Measurements from ENCODE around the gene CYP2D6. TPM values are rescaled to one million over a fixed set of nuclear protein-coding genes. Genes with fewer than 3 reads are reported as not detected.
"Not testable (repeated sequence)": the region's sequence is repeated elsewhere in the genome, so short reads cannot be mapped to it uniquely, and the experiment has no call there.

The CYP2D6 gene
- total RNA-seq, 1 experiment from 2014 or later: 2.7 TPM

- no TSS peak for BruUV-seq (replicated peaks)
- no peak for ATAC-seq
- no peak overlapping the region for H3K4me3 ChIP-seq (ENCODE audit: low read depth in 2 of 2, low read length in 2 of 2)
- ChIA-PET POLR2A (no interaction called here), CTCF (no interaction called here)
- no peaks in the 10 kb centered on the region for H3K36me3 ChIP-seq (ENCODE audit: control insufficient read depth, insufficient read depth, low read length)
- TF ChIP-seq SIN3A (IDR thresholded peaks at IDR 0.05; ENCODE audit: borderline replicate concordance, insufficient read depth, low read depth, low read length) (no peak), CTCF (IDR thresholded peaks at IDR 0.05) (no peak), REST (IDR thresholded peaks at IDR 0.05; ENCODE audit: insufficient read depth in 1 of 2, low read depth in 2 of 2, low read length in 1 of 2) (no peak), TCF7L2 (IDR thresholded peaks at IDR 0.05; ENCODE audit: low read depth, low read length) (no peak), POLR2AphosphoS5 (IDR thresholded peaks at IDR 0.05; ENCODE audit: low read depth, low read length) (no peak)
- DNase-seq (ENCODE audit: low read depth, low spot score): no peak
- no peak overlapping the region for H3K27ac ChIP-seq (ENCODE audit: low read length)
- H3K9me3 ChIP-seq (ENCODE audit: control insufficient read depth, insufficient read depth, low read depth, low read length): no peaks in the 10 kb centered on the region
- in situ Hi-C loops (cut with HindIII; ENCODE audit: low pct_unique_long_range_greater_than_20kb, low sequenced_read_pairs) (no loop called here), intact Hi-C loops (cut with micrococcal nuclease; ENCODE audit: unreplicated experiment) (no loop called here)
- H3K4me1 ChIP-seq (ENCODE audit: control insufficient read depth, insufficient read depth, low read length): no peaks in the 10 kb centered on the region
- no peaks in the 10 kb centered on the region for H3K27me3 ChIP-seq (ENCODE audit: control insufficient read depth, insufficient read depth, low read length)
These were observed 20.3 kb upstream of the CYP2D6 start for GRCh38 chr22:42150727-42151590.

GRCh38 chr22:42149798-42150197, 19.2 kb upstream of the CYP2D6 start:
- H3K4me1 ChIP-seq (ENCODE audit: control insufficient read depth, insufficient read depth, low read length); intact Hi-C loops (cut with micrococcal nuclease; ENCODE audit: unreplicated experiment); H3K27ac ChIP-seq (ENCODE audit: low read length); H3K9me3 ChIP-seq (ENCODE audit: control insufficient read depth, insufficient read depth, low read depth, low read length); BruUV-seq (replicated peaks); H3K4me3 ChIP-seq (ENCODE audit: low read depth in 2 of 2, low read length in 2 of 2); in situ Hi-C loops (cut with HindIII; ENCODE audit: low pct_unique_long_range_greater_than_20kb, low sequenced_read_pairs); POLR2A ChIA-PET; H3K27me3 ChIP-seq (ENCODE audit: control insufficient read depth, insufficient read depth, low read length); ATAC-seq; H3K36me3 ChIP-seq (ENCODE audit: control insufficient read depth, insufficient read depth, low read length); CTCF ChIA-PET; DNase-seq (ENCODE audit: low read depth, low spot score): not testable (repeated sequence)

GRCh38 chr22:42145175-42145574, 14.6 kb upstream of the CYP2D6 start:
- intact Hi-C loops (cut with micrococcal nuclease; ENCODE audit: unreplicated experiment) (no loop called here), in situ Hi-C loops (cut with HindIII; ENCODE audit: low pct_unique_long_range_greater_than_20kb, low sequenced_read_pairs) (no loop called here)
- Histone ChIP-seq H3K27me3 (ENCODE audit: control insufficient read depth, insufficient read depth, low read length) (no peaks in the 10 kb centered on the region), H3K27ac (ENCODE audit: low read length) (no peak overlapping the region), H3K4me1 (ENCODE audit: control insufficient read depth, insufficient read depth, low read length) (no peaks in the 10 kb centered on the region), H3K36me3 (ENCODE audit: control insufficient read depth, insufficient read depth, low read length) (no peaks in the 10 kb centered on the region), H3K9me3 (ENCODE audit: control insufficient read depth, insufficient read depth, low read depth, low read length) (no peaks in the 10 kb centered on the region), H3K4me3 (ENCODE audit: low read depth in 2 of 2, low read length in 2 of 2) (no peak overlapping the region)
- ChIA-PET CTCF (no interaction called here), POLR2A (no interaction called here)
- ATAC-seq: no peak
- no peak for TF ChIP-seq POLR2AphosphoS5 (IDR thresholded peaks at IDR 0.05; ENCODE audit: low read depth, low read length)
- no peak for TF ChIP-seq REST (IDR thresholded peaks at IDR 0.05; ENCODE audit: insufficient read depth in 1 of 2, low read depth in 2 of 2, low read length in 1 of 2)
- TF ChIP-seq SIN3A (IDR thresholded peaks at IDR 0.05; ENCODE audit: borderline replicate concordance, insufficient read depth, low read depth, low read length): no peak
- TF ChIP-seq TCF7L2 (IDR thresholded peaks at IDR 0.05; ENCODE audit: low read depth, low read length): no peak
- TF ChIP-seq CTCF (IDR thresholded peaks at IDR 0.05): no peak
- no peak for DNase-seq (ENCODE audit: low read depth, low spot score)
- BruUV-seq (replicated peaks): no TSS peak
